Medulla oblongata (tissue), 1 donor: ENCODE results near the gene CRYGC.

ENCODE experiments used
- DNase-seq: peaks from one replicate; pipeline ENCODE4 v3.0.0-alpha.2; 2015; ENCODE audit errors: extremely low spot score

The CRYGC gene

GRCh38 chr2:208096080-208096479 lies 33.5 kb downstream of the CRYGC start:
- DNase-seq, result no peak

- DNase-seq, result no peak
These were observed 36.5 kb downstream of the CRYGC start for GRCh38 chr2:208093128-208093527.

GRCh38 chr2:208092093-208092832 lies 37.4 kb downstream of the CRYGC start:
- DNase-seq, result no peak

- DNase-seq, result no peak
These were observed 39.2 kb downstream of the CRYGC start for GRCh38 chr2:208090420-208090819.

DNA sequence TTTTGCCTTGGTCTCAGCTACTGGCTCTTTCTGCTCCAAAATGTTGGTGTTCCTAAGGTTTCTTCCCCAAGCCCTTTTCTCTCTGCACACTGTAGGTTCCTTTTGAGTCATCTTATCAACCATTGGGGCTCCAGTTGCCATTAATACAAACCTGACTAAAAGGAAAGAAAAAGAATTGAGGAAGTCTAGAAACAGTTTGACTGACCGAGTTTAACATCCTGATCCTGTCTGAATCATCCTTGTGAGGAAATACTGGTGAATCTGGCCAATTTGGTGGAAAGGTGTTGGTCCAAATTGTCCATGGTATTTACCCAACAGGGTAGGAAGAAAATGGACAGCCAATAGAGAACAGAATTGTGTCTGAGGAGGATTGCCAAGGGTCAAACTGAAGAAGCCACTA lies 43.6 kb downstream of the CRYGC start:
- no peak for DNase-seq

- DNase-seq, result no peak
These were observed 45.8 kb downstream of the CRYGC start for GRCh38 chr2:208083807-208084206.
